ENCODE data around the gene PTOV1.

PTOV1 gene

DNA sequence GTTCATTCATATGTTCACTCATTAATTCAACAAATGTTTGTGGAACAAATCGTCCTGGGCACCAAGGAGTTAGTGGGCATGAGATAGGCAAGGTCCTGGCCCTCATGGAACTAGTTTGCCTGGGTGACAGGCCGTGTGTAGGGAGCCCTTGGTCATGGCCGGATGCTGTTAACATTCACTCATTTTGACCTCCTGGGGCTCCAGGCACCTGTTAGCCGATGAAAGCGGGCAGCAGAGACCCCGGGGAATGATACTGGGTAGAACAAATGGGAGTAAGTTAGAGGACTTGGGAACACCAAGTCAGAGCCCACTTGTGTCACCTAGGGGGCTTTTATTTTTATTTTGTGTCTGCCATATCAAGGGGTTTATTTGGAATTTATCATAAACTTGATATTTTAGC, 26.3 kb upstream of the PTOV1 start:
- Histone ChIP-seq H3K4me3 (ENCODE audit: low read length) (no peak overlapping the region), H3K4me1 (ENCODE audit: low read length) (no peaks in the 10 kb centered on the region), H4K20me1 (ENCODE audit: insufficient read depth, low read length) (no peaks in the 10 kb centered on the region), H3K79me2 (ENCODE audit: low read length) (peaks cover 52% of the 10 kb centered on the region), H3K36me3 (replicated peaks; ENCODE audit: insufficient read depth, low read length) (no peaks in the 10 kb centered on the region; the same call in 1 of the 2 replicates), H3K27ac (ENCODE audit: low read length) (no peak overlapping the region), H3K4me2 (ENCODE audit: low read depth, low read length) (no peak overlapping the region), H3K9me2 (replicated peaks; ENCODE audit: insufficient read depth, low read length) (no peaks in the 10 kb centered on the region), H3K9ac (ENCODE audit: low read length) (no peak overlapping the region), H3K27me3 (replicated peaks; ENCODE audit: insufficient read depth, low read length) (no peaks in the 10 kb centered on the region), H2AFZ (ENCODE audit: low read length) (no peak overlapping the region), H3K9me3 (replicated peaks; ENCODE audit: insufficient read depth, low read length) (no peaks in the 10 kb centered on the region), H3F3A (ENCODE audit: insufficient read depth, low read length) (no peaks in the 10 kb centered on the region)
- no peak for DNase-seq
- TF ChIP-seq, protein P1, sequence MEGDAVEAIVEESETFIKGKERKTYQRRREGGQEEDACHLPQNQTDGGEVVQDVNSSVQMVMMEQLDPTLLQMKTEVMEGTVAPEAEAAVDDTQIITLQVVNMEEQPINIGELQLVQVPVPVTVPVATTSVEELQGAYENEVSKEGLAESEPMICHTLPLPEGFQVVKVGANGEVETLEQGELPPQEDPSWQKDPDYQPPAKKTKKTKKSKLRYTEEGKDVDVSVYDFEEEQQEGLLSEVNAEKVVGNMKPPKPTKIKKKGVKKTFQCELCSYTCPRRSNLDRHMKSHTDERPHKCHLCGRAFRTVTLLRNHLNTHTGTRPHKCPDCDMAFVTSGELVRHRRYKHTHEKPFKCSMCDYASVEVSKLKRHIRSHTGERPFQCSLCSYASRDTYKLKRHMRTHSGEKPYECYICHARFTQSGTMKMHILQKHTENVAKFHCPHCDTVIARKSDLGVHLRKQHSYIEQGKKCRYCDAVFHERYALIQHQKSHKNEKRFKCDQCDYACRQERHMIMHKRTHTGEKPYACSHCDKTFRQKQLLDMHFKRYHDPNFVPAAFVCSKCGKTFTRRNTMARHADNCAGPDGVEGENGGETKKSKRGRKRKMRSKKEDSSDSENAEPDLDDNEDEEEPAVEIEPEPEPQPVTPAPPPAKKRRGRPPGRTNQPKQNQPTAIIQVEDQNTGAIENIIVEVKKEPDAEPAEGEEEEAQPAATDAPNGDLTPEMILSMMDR (IDR thresholded peaks at IDR 0.05; ENCODE audit: low read length) = no peak
- no peak for TF ChIP-seq EZH2 (optimal IDR thresholded peaks at IDR 0.05; ENCODE audit: low read depth, low read length)
- no peak for TF ChIP-seq EZH2phosphoT487 (IDR thresholded peaks at IDR 0.05; ENCODE audit: low read length)

DNA sequence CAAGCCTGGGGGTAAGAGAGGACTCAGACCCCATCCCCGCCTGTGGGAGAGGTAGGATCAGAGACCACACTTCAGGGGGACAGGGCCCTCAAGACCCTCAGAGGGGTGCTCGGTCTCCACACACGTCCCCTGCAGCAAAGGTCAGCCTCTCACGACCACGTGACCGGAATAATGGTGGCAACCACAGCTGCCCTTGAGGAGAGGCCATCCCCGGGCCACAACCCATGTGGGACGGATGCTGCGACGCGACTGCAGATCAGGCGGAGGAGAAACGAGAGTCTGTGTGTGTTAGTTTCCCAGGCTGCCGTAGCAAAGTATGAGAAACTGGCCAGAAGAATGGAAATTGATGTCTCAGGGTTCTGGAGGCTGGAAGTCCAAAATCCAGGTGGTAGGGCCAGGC, 23.9 kb upstream of the PTOV1 start:
- Histone ChIP-seq H3F3A (ENCODE audit: insufficient read depth, low read length) (no peaks in the 10 kb centered on the region), H3K4me3 (ENCODE audit: low read length) (no peak overlapping the region), H3K9me3 (replicated peaks; ENCODE audit: insufficient read depth, low read length) (no peaks in the 10 kb centered on the region), H3K9me2 (replicated peaks; ENCODE audit: insufficient read depth, low read length) (no peaks in the 10 kb centered on the region), H3K27ac (ENCODE audit: low read length) (no peak overlapping the region), H3K9ac (ENCODE audit: low read length) (no peak overlapping the region), H4K20me1 (ENCODE audit: insufficient read depth, low read length) (no peaks in the 10 kb centered on the region), H3K27me3 (replicated peaks; ENCODE audit: insufficient read depth, low read length) (no peaks in the 10 kb centered on the region), H3K4me1 (ENCODE audit: low read length) (no peaks in the 10 kb centered on the region), H3K79me2 (ENCODE audit: low read length) (peaks cover 36% of the 10 kb centered on the region), H2AFZ (ENCODE audit: low read length) (no peak overlapping the region), H3K36me3 (replicated peaks; ENCODE audit: insufficient read depth, low read length) (no peaks in the 10 kb centered on the region; the same call in 1 of the 2 replicates), H3K4me2 (ENCODE audit: low read depth, low read length) (no peak overlapping the region)
- no peak for TF ChIP-seq EZH2phosphoT487 (IDR thresholded peaks at IDR 0.05; ENCODE audit: low read length)
- TF ChIP-seq, protein P1 (IDR thresholded peaks at IDR 0.05; ENCODE audit: low read length) = no peak
- no peak for TF ChIP-seq EZH2 (optimal IDR thresholded peaks at IDR 0.05; ENCODE audit: low read depth, low read length)
- no peak for DNase-seq

DNA sequence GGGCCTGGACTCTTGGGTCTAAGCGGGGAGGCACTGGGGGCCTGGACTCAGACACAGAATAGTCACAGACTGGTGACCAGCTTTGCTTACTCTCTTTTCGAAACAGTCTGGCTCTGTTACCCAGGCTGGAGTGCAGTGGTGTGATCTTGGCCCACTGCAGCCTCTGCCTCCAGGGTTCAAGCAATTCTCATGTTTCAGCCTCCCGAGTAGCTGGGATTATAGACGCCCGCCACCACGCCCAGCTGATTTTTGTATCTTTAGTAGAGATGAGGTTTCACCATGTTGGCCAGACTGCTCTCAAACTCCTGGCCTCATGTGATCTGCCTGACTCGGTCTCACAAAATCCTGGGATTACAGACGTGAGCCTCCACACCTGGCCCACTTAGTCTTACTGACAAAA, 21.8 kb upstream of the PTOV1 start:
- no peaks in the 10 kb centered on the region for H3K4me1 ChIP-seq (ENCODE audit: low read length)
- H3K4me3 ChIP-seq (ENCODE audit: low read length) = no peak overlapping the region
- H3K27me3 ChIP-seq (replicated peaks; ENCODE audit: insufficient read depth, low read length) = no peaks in the 10 kb centered on the region
- H3K9ac ChIP-seq (ENCODE audit: low read length) = no peak overlapping the region
- no peak for TF ChIP-seq EZH2phosphoT487 (IDR thresholded peaks at IDR 0.05; ENCODE audit: low read length)
- no peak for TF ChIP-seq EZH2 (optimal IDR thresholded peaks at IDR 0.05; ENCODE audit: low read depth, low read length)
- TF ChIP-seq, protein P1 (IDR thresholded peaks at IDR 0.05; ENCODE audit: low read length) = no peak
- no peak for DNase-seq
- no peaks in the 10 kb centered on the region; the same call in 1 of the 2 replicates for H3K36me3 ChIP-seq (replicated peaks; ENCODE audit: insufficient read depth, low read length)
- H3K27ac ChIP-seq (ENCODE audit: low read length) = no peak overlapping the region
- no peaks in the 10 kb centered on the region for H3F3A ChIP-seq (ENCODE audit: insufficient read depth, low read length)
- no peaks in the 10 kb centered on the region for H4K20me1 ChIP-seq (ENCODE audit: insufficient read depth, low read length)
- peaks cover 23% of the 10 kb centered on the region for H3K79me2 ChIP-seq (ENCODE audit: low read length)
- no peak overlapping the region for H2AFZ ChIP-seq (ENCODE audit: low read length)
- H3K4me2 ChIP-seq (ENCODE audit: low read depth, low read length) = no peak overlapping the region
- no peaks in the 10 kb centered on the region for H3K9me3 ChIP-seq (replicated peaks; ENCODE audit: insufficient read depth, low read length)
- H3K9me2 ChIP-seq (replicated peaks; ENCODE audit: insufficient read depth, low read length) = no peaks in the 10 kb centered on the region

All from MM.1S (cell line).